Measurements from ENCODE around the gene ALLC. TPM values are rescaled to one million over a fixed set of nuclear protein-coding genes. Genes with fewer than 3 reads are reported as not detected.

Gene ALLC
- total and polyA plus RNA-seq, 7 experiments from 2014 or later = not detected

GRCh38 chr2:3751806-3752205 is 93.8 kb downstream of the ALLC start:
- no peaks in the 10 kb centered on the region for H3K36me3 Mint-ChIP-seq
- CTCF ChIA-PET = no interaction called here
- Histone ChIP-seq H3K9me3 (ENCODE audit: control insufficient read depth in 2 of 3, low read length in 3 of 3) (no peaks in the 10 kb centered on the region), H3K4me1 (ENCODE audit: control insufficient read depth in 2 of 2, insufficient read depth in 2 of 2, low read length in 2 of 2) (no peaks in the 10 kb centered on the region), H3K4me3 (ENCODE audit: low read length) (no peak overlapping the region), H3K27ac (ENCODE audit: low read depth, low read length) (no peak overlapping the region), H3K36me3 (ENCODE audit: control insufficient read depth in 2 of 3, insufficient read depth in 3 of 3, low read length in 3 of 3) (no peaks in the 10 kb centered on the region), H3K27me3 (ENCODE audit: control insufficient read depth in 2 of 2, insufficient read depth in 2 of 2, low read length in 2 of 2) (no peaks in the 10 kb centered on the region)
- peaks cover 0 to 31% (median 19%) of the 10 kb centered on the region in 5 donors for H3K27me3 Mint-ChIP-seq
- no peak overlapping the region for H3K27ac Mint-ChIP-seq
- peaks cover 0 to 13% (median 0%) of the 10 kb centered on the region in 11 donors for H3K9me3 Mint-ChIP-seq
- ATAC-seq (no peak), DNase-seq (no peak)
- intact Hi-C loops (cut with micrococcal nuclease) = no loop called here
- no peaks in the 10 kb centered on the region for H3K4me1 Mint-ChIP-seq
- POLR2A ChIA-PET = no interaction called here
- no peak overlapping the region for H3K4me3 Mint-ChIP-seq

Other genes with a start within 250 kb of the ALLC start
- 10 to 100 TPM; 26.4 to 41.7 (median 39.3) TPM for gene ADI1, start 138.7 kb upstream of the ALLC start, total RNA-seq
- 10 to 100 TPM; 60.9 to 73.3 TPM for gene ADI1, start 138.7 kb upstream of the ALLC start, polyA plus RNA-seq
- gene RNASEH1, start 99.9 kb upstream of the ALLC start, total RNA-seq = 10 to 100 TPM; 17.6 to 31.2 (median 23.4) TPM
- 10 to 100 TPM; 31.1 to 37.6 TPM for gene RNASEH1, start 99.9 kb upstream of the ALLC start, polyA plus RNA-seq
- gene RPS7, start 82.9 kb upstream of the ALLC start, total RNA-seq = 1,000 to 10,000 TPM; 1,197 to 1,878 (median 1,602) TPM
- 1,000 to 10,000 TPM; 1,224 to 1,352 TPM for gene RPS7, start 82.9 kb upstream of the ALLC start, polyA plus RNA-seq
- gene COLEC11, start 63.1 kb upstream of the ALLC start, total RNA-seq = under 1 TPM in 1 of 5 experiments, not detected in 4; 0.48 TPM
- under 1 TPM in 1 of 2 donors, not detected in 1; 0.46 TPM for gene COLEC11, start 63.1 kb upstream of the ALLC start, polyA plus RNA-seq
- gene DCDC2C, start 45.4 kb downstream of the ALLC start, total RNA-seq = not detected
- not detected for gene DCDC2C, start 45.4 kb downstream of the ALLC start, polyA plus RNA-seq

All from naive thymus-derived CD4-positive, alpha-beta T cell (primary cell).